WTC11 (cell line): ENCODE results near the gene FGF16. TPM values are rescaled to one million over a fixed set of nuclear protein-coding genes. Genes with fewer than 3 reads are reported as not detected.

ENCODE experiments used
- ATAC-seq: fragments of 200-7000 bp; cut with Tn5 transposase; 2 replicates; pipeline ENCODE4 v1.10.0; 2021; ENCODE audit warnings: mild to moderate bottlenecking, moderate library complexity
- CTCF ChIA-PET: fragments of 300-600 bp; sonication (Branson Sonifier 250); formaldehyde crosslinking; loops from one replicate; lab custom pipeline; 2021; ENCODE audit warnings: antibody characterized with exemption; lab: Charles Lee
- POLR2A ChIA-PET: fragments of 350-600 bp; sonication (Branson Sonifier 250); formaldehyde crosslinking; loops from one replicate; lab custom pipeline; 2021; ENCODE audit warnings: antibody characterized with exemption; lab: Charles Lee
- DNase-seq: peaks from one replicate; pipeline ENCODE4 v3.0.0; 2021; ENCODE audit warnings: low spot score
- H3K27ac Mint-ChIP-seq: 2 replicates; pipeline ENCODE4 v1.8.0; 2021; ENCODE audit warnings: mixed read lengths
- H3K27me3 Mint-ChIP-seq: 2 replicates; pipeline ENCODE4 v1.8.0; 2021; ENCODE audit warnings: low read depth, mild to moderate bottlenecking, moderate library complexity, mixed read lengths
- H3K36me3 Mint-ChIP-seq: 2 replicates; pipeline ENCODE4 v1.8.0; 2021; ENCODE audit warnings: mixed read lengths
- H3K4me1 Mint-ChIP-seq: 2 replicates; pipeline ENCODE4 v1.8.0; 2022; ENCODE audit warnings: mixed read lengths
- H3K4me3 Mint-ChIP-seq: 2 replicates; pipeline ENCODE4 v1.8.0; 2021; ENCODE audit warnings: mild to moderate bottlenecking, moderate library complexity, mixed read lengths
- H3K9me3 Mint-ChIP-seq: 2 replicates; pipeline ENCODE4 v1.8.0; 2021; ENCODE audit warnings: mixed read lengths
- ATF3 ChIP-seq: sonication (generic); formaldehyde crosslinking; conservative IDR thresholded peaks from 2 replicates; pipeline ENCODE4 v1.8.1; 2022; ENCODE audit warnings: mild to moderate bottlenecking, missing genetic modification reagents
- CTCF ChIP-seq: fragments of 200-600 bp; IDR thresholded peaks from 2 replicates; pipeline ENCODE4 v1.8.0; 2022; ENCODE audit warnings: antibody characterized with exemption
- ETV6 ChIP-seq: sonication (generic); formaldehyde crosslinking; IDR thresholded peaks from 2 replicates; pipeline ENCODE4 v1.8.1; 2022; ENCODE audit warnings: mild to moderate bottlenecking, missing genetic modification reagents
- FOXK1 ChIP-seq: sonication (generic); formaldehyde crosslinking; IDR thresholded peaks from 2 replicates; pipeline ENCODE4 v1.8.0; 2022; ENCODE audit warnings: mild to moderate bottlenecking, moderate library complexity, missing genetic modification reagents
- IRF2 ChIP-seq: sonication (generic); formaldehyde crosslinking; IDR thresholded peaks from 2 replicates; pipeline ENCODE4 v1.8.0; 2022; ENCODE audit warnings: low read depth, missing genetic modification reagents, borderline replicate concordance
- JUN ChIP-seq: sonication (generic); formaldehyde crosslinking; IDR thresholded peaks from 2 replicates; pipeline ENCODE4 v1.8.0; 2023; ENCODE audit warnings: mild to moderate bottlenecking, missing genetic modification reagents
- KAT7 ChIP-seq: sonication (generic); formaldehyde crosslinking; IDR thresholded peaks from 2 replicates; pipeline ENCODE4 v1.8.1; 2023; ENCODE audit warnings: missing genetic modification reagents, mild to moderate bottlenecking, borderline replicate concordance
- MLX ChIP-seq: sonication (generic); formaldehyde crosslinking; IDR thresholded peaks from 2 replicates; pipeline ENCODE4 v1.8.1; 2023; ENCODE audit warnings: mild to moderate bottlenecking, missing genetic modification reagents, moderate library complexity
- NFE2L1 ChIP-seq: sonication (generic); formaldehyde crosslinking; IDR thresholded peaks from 2 replicates; pipeline ENCODE4 v1.8.1; 2023; ENCODE audit warnings: missing genetic modification reagents
- NR2C2 ChIP-seq: sonication (generic); formaldehyde crosslinking; IDR thresholded peaks from 2 replicates; pipeline ENCODE4 v1.8.0; 2022; ENCODE audit warnings: mild to moderate bottlenecking, missing genetic modification reagents
- PRRX2 ChIP-seq: fragments of 250-450 bp; sonication (Bioruptor Pico); IDR thresholded peaks from 2 replicates; pipeline ENCODE4 v1.8.0; 2021; ENCODE audit warnings: mild to moderate bottlenecking
- RELA ChIP-seq: sonication (generic); formaldehyde crosslinking; IDR thresholded peaks from 2 replicates; pipeline ENCODE4 v1.8.1; 2022; ENCODE audit warnings: missing genetic modification reagents, mild to moderate bottlenecking, borderline replicate concordance
- RORB ChIP-seq: fragments of 250-450 bp; sonication (Bioruptor Pico); IDR thresholded peaks from 2 replicates; pipeline ENCODE4 v1.9.0; 2021; ENCODE audit warnings: mild to moderate bottlenecking
- TCF7 ChIP-seq: sonication (generic); formaldehyde crosslinking; IDR thresholded peaks from 2 replicates; pipeline ENCODE4 v1.8.0; 2022; ENCODE audit warnings: mild to moderate bottlenecking, low read depth, missing genetic modification reagents, moderate library complexity
- TEAD4 ChIP-seq: sonication (generic); formaldehyde crosslinking; IDR thresholded peaks from 2 replicates; pipeline ENCODE4 v1.8.0; 2022; ENCODE audit warnings: mild to moderate bottlenecking, missing genetic modification reagents
- ZNF121 ChIP-seq: sonication (generic); formaldehyde crosslinking; IDR thresholded peaks from 2 replicates; pipeline ENCODE4 v1.8.0; 2023; ENCODE audit warnings: missing genetic modification reagents
- ZNF138 ChIP-seq: sonication (generic); formaldehyde crosslinking; conservative IDR thresholded peaks from 2 replicates; pipeline ENCODE4 v1.8.1; 2022; ENCODE audit warnings: mild to moderate bottlenecking, moderate library complexity, missing genetic modification reagents
- ZNF232 ChIP-seq: sonication (generic); formaldehyde crosslinking; IDR thresholded peaks from 2 replicates; pipeline ENCODE4 v1.8.0; 2022; ENCODE audit warnings: mild to moderate bottlenecking, missing genetic modification reagents
- ZNF317 ChIP-seq: sonication (generic); formaldehyde crosslinking; IDR thresholded peaks from 2 replicates; pipeline ENCODE4 v1.8.1; 2023; ENCODE audit warnings: low read depth, mild to moderate bottlenecking, moderate library complexity, missing genetic modification reagents, borderline replicate concordance
- ZNF416 ChIP-seq: fragments of 250-450 bp; sonication (Bioruptor Pico); IDR thresholded peaks from 2 replicates; pipeline ENCODE4 v1.9.0; 2021; ENCODE audit warnings: mild to moderate bottlenecking, inconsistent platforms
- ZNF532 ChIP-seq: fragments of 250-450 bp; sonication (Bioruptor Pico); IDR thresholded peaks from 2 replicates; pipeline ENCODE4 v1.9.0; 2021; ENCODE audit warnings: mild to moderate bottlenecking, borderline replicate concordance
- total RNA-seq: library from RNA; stranded (reverse); gene quantifications from 3 replicates; pipeline ENCODE4 v1.2.3, GENCODE V29; 2021
- TF ChIP-seq, protein P1 (sequence below): fragments of 250-450 bp; sonication (Bioruptor Pico); IDR thresholded peaks from 2 replicates; pipeline ENCODE4 v1.9.0; 2021; ENCODE audit warnings: mild to moderate bottlenecking
- TF ChIP-seq, protein P2 (sequence below): sonication (generic); formaldehyde crosslinking; IDR thresholded peaks from 2 replicates; pipeline ENCODE4 v1.8.1; 2022; ENCODE audit warnings: mild to moderate bottlenecking, moderate library complexity, missing genetic modification reagents

Gene FGF16
- total RNA-seq, 1 experiment from 2014 or later, result 1.6 TPM

DNA sequence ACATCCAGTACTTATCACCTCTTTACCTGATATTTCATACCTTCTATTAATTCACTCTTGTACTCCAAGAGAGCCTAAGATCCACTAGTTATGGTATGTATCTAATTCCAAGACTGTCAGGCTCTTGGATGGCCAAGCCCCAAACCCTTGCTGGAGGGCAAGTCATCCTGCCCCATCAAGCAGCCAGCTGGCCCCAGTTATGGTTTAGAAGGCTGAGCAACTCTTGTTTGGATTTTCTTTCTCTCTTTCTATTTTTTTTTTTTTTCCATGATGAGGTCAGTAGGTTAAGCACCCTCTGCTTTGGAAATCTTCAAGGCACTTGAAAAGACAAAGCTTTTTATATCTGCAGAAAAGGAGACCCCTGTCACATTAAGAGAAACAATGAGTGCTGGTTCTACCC is 10.9 kb upstream of the FGF16 start:
- CTCF ChIA-PET, result no interaction called here
- ATAC-seq, result no peak

GRCh38 chrX:77436682-77437081 is 10.5 kb upstream of the FGF16 start:
- H3K4me3 Mint-ChIP-seq, result no peak overlapping the region
- no peak for ATAC-seq
- H3K27ac Mint-ChIP-seq, result no peak overlapping the region
- no peaks in the 10 kb centered on the region for H3K27me3 Mint-ChIP-seq
- CTCF ChIA-PET, result no interaction called here
- peaks cover 33% of the 10 kb centered on the region for H3K4me1 Mint-ChIP-seq
- H3K36me3 Mint-ChIP-seq, result peaks cover 2% of the 10 kb centered on the region; the same call in 1 of the 2 replicates
- POLR2A ChIA-PET, result no interaction called here
- TF ChIP-seq ZNF532 (CRISPR knock-in tag) (no peak), ZNF232 (CRISPR knock-in tag) (no peak), NR2C2 (no peak)
- H3K9me3 Mint-ChIP-seq, result 0 out of 2 replicates have a peak, but pooled peaks cover 4% of the 10 kb centered on the region
- DNase-seq, result no peak

More for the DNA sequence above, 10.9 kb upstream of the FGF16 start:
- Mint-ChIP-seq H3K9me3 (0 out of 2 replicates have a peak, but pooled peaks cover 4% of the 10 kb centered on the region), H3K4me1 (peaks cover 30% of the 10 kb centered on the region), H3K27me3 (no peaks in the 10 kb centered on the region), H3K4me3 (no peak overlapping the region)
- POLR2A ChIA-PET, result no interaction called here
- no peak for TF ChIP-seq RELA (CRISPR knock-in tag)
- TF ChIP-seq, protein P1, sequence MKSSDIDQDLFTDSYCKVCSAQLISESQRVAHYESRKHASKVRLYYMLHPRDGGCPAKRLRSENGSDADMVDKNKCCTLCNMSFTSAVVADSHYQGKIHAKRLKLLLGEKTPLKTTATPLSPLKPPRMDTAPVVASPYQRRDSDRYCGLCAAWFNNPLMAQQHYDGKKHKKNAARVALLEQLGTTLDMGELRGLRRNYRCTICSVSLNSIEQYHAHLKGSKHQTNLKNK (CRISPR knock-in tag), result no peak
- TF ChIP-seq, protein P2, sequence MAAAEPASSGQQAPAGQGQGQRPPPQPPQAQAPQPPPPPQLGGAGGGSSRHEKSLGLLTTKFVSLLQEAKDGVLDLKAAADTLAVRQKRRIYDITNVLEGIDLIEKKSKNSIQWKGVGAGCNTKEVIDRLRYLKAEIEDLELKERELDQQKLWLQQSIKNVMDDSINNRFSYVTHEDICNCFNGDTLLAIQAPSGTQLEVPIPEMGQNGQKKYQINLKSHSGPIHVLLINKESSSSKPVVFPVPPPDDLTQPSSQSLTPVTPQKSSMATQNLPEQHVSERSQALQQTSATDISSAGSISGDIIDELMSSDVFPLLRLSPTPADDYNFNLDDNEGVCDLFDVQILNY (CRISPR knock-in tag), result no peak
- no peak for TF ChIP-seq ZNF121 (CRISPR knock-in tag)
- TF ChIP-seq FOXK1 (CRISPR knock-in tag), result no peak
- TF ChIP-seq RORB (CRISPR knock-in tag), result no peak
- no peak for TF ChIP-seq ATF3 (CRISPR knock-in tag)
- no peak for TF ChIP-seq ETV6
- TF ChIP-seq NFE2L1, result no peak
- TF ChIP-seq ZNF138 (CRISPR knock-in tag), result no peak
- no peak for TF ChIP-seq ZNF317 (CRISPR knock-in tag)
- no peak for TF ChIP-seq MLX (CRISPR knock-in tag)
- TF ChIP-seq KAT7 (CRISPR knock-in tag), result no peak
- TF ChIP-seq ZNF416 (CRISPR knock-in tag), result no peak
- no peak for TF ChIP-seq IRF2
- no peak for TF ChIP-seq TEAD4 (CRISPR knock-in tag)
- TF ChIP-seq JUN, result no peak
- no peak for TF ChIP-seq PRRX2 (CRISPR knock-in tag)
- no peak for TF ChIP-seq CTCF
- TF ChIP-seq TCF7 (CRISPR knock-in tag), result no peak
- TF ChIP-seq, all 79 proteins: peak for 0
- peaks cover 2% of the 10 kb centered on the region; the same call in 1 of the 2 replicates for H3K36me3 Mint-ChIP-seq
- H3K27ac Mint-ChIP-seq, result no peak overlapping the region
- no peak for DNase-seq
